ENCODE data around the gene TMEM145.
"Not testable (repeated sequence)": the region's sequence is repeated elsewhere in the genome, so short reads cannot be mapped to it uniquely, and the experiment has no call there.

TMEM145 gene

GRCh38 chr19:42313096-42313839 is at the start of gene TMEM145:
Gene TMEM145, plus strand, starts transcription at chr19:42313309. Its CDS starts 68 bp downstream, at chr19:42313377.
- DNase-seq: peak; percentile 22

- not testable (repeated sequence) for DNase-seq
Observed at GRCh38 chr19:42266105-42266504, 47.0 kb upstream of the TMEM145 start.

DNA sequence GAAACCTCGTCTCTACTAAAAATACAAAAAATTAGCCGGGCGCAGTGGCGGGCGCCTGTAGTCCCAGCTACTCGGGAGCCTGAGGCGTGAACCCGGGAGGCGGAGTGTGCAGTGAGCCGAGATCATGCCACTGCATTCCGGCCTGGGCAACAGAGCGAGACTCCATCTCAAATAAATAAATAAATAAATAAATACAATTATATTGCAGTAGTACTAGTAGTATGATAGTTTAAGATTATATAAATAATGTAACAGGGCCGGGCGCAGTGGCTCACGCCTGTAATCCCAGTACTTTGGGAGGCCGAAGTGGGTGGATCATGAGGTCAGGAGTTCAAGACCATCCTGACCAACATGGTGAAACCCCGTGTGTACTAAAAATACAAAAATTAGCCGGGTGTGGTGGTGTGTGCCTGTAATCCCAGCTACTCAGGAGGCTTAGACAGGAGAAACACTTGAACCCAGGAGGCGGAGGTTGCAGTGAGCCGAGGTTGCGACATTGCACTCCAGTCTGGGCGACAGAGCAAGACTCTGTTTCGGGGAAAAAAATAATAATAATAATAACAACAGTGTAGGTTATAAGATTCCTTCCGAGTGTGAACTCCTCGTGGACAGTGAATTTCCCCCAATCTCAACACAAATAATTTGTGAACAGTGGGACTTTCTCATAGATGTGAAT is 46.0 kb upstream of the TMEM145 start:
- not testable (repeated sequence) for DNase-seq

DNA sequence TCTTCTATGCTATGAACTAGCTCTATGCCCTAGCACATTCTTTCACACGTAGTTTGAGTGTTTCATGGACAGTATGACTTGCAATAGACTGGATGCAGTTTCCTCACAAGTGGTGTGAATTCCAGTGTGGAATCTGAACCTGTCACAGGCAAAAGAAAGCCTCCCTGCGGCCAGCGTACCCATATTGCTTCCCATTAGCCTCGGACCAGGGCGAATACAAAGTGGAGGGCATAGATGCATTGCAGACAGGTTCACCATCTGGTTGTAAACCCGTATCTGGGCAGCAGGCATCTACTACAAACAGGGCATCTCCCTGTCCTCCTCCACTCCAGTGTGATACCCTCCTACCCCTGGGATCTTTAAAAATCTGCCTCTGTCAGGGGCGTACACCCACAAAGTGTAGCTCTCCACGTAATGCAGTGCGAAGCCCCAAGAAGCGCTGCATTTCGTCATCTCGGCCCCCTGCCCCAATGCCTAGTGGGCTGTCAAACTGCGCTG is 45.4 kb upstream of the TMEM145 start:
- DNase-seq: no peak

DNA sequence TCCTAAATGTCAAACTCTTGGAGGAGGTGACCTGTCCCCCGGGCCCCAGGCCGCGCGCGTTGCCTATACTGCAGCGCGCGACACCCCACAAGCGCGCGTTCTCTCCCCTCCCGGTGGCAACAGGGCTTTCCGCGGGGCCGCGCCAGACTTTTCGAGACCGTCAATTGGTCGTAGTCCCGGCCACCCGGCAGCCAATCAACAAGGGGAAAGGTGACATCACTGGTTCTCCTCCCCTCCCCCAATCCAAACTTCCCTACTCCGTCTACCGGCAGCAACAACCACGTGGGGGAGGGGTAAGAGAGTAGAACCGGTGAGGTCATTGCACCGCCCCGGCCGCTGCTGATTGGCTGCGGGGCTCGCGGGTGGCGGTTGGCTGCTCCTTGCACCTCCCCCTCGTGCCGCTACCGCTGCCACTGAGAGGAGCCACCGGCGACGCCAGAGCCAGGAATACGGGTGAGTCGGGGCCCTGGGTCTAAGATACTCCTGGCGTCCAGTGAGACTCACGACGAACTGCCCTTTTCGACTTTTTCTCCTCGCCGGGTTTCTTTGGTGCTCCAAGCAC is 44.9 kb upstream of the TMEM145 start:
- peak; percentile 98 for DNase-seq

GRCh38 chr19:42268704-42269477 is 44.2 kb upstream of the TMEM145 start, which contains the start of gene CIC:
Gene CIC, plus strand, starts transcription at chr19:42269252. Its CDS starts 2,532 bp downstream, at chr19:42271784.
- peak; percentile 100 for DNase-seq

- DNase-seq: no peak
Observed at GRCh38 chr19:42269478-42270345, 43.4 kb upstream of the TMEM145 start.

DNA sequence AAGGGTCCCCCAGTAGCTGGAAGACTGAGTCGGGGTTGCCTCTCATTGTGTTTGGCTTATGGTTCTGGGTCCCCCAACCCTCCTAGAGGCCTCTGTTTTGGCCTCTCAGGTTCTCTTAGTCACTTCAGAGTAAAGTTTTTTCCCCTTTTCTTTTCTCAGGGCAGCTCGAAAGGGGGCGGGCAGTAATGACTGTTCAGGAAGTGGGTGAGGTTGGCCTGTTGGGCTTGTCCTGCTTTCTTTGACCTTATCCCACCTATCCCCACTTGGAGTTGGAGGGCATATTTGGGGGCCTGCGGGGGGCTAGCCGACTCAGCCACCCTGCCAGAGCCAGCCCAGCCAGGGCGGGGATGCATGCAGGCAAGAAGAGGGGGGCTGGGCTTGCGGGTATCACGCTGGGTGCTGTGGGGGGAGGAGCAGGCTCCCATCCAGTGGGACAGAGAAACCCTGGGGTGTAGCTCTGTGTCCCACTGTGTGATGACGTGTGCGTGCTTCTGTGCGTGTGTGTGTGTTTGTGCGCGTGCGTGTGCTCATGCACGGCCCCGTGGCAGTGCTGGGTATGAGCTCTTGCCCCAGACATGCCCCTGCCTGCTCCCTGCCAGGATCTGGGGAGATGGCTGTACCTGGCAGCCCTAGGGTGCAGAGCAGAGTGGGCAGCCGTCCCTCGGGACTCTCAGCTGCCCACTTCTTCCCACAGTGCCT is 42.6 kb upstream of the TMEM145 start:
- peak; percentile 72 for DNase-seq

- DNase-seq: no peak
Observed at GRCh38 chr19:42271045-42271419, 42.1 kb upstream of the TMEM145 start.

GRCh38 chr19:42271861-42272534 is 41.1 kb upstream of the TMEM145 start:
- DNase-seq: no peak

DNA sequence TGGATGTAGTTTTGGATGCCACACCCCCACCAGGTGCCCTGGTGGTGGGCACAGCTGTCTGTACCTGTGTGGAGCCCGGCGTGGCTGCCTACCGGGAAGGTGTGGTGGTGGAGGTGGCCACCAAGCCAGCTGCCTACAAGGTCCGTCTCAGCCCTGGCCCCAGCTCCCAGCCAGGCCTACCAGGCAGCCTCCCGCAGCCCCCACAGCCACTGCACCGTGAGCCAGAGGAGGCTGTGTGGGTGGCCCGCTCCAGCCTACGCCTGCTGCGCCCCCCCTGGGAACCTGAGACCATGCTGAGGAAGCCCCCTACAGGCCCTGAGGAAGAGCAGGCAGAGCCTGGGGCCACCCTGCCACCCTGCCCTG is 40.6 kb upstream of the TMEM145 start:
- no peak for DNase-seq

DNA sequence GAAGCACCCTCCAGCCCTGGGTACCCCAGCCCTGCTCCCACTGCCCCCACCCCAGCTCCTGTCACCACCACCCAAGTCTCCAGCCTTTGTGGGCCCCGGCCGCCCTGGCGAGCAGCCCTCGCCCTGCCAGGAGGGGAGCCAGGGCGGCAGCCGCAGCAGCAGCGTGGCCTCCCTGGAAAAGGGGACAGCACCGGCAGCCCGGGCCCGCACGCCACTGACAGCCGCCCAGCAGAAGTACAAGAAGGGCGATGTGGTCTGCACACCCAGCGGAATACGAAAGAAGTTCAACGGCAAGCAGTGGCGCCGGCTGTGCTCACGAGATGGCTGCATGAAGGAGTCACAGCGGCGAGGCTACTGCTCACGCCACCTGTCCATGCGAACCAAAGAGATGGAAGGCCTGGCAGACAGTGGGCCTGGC is 40.1 kb upstream of the TMEM145 start:
- no peak for DNase-seq

GRCh38 chr19:42273407-42274064 is 39.6 kb upstream of the TMEM145 start:
- no peak for DNase-seq

GRCh38 chr19:42274065-42274682 is 38.9 kb upstream of the TMEM145 start:
- DNase-seq: no peak

GRCh38 chr19:42275103-42275502 is 38.0 kb upstream of the TMEM145 start:
- DNase-seq: no peak

DNA sequence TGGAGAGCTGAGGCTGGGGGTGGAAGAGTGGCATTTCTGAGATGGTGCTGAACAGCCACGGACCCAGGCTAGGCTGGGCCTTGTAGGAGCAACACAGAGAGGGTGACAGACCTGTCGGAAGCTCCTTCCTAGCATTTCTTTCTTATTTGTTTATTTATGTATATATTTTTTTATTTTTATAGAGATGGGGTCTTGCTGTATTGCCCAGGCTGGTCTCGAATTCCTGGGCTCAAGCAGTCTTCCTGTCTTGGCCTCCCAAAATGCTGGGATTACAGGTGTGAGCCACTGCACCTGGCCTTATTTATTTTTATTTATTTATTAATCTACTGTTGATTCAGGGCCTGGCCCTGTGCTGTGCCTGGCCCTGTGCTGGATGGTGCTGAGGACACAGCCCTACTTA is 37.6 kb upstream of the TMEM145 start:
- no peak for DNase-seq

DNA sequence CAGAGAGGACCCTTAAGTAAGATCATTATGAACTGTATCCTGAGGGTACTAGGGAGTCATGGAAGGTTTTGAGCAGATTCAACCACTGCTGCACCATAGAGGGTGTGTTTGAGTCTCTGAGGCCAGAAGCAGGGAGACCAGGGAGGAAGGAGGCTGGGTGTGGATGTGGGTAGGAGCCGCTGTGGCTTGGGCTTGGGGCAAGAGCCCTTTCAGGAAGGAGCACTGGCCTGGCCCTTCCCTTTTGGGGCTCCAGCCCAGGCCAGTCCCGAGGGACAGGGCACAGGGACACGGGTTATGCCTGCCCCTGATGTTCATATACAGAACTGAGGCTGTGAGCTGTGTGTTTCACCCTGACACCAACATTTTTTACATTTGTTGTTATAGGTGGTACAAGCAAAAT is 36.8 kb upstream of the TMEM145 start:
- DNase-seq: no peak

- DNase-seq: peak; percentile 37
Observed at GRCh38 chr19:42276821-42277220, 36.3 kb upstream of the TMEM145 start.

DNA sequence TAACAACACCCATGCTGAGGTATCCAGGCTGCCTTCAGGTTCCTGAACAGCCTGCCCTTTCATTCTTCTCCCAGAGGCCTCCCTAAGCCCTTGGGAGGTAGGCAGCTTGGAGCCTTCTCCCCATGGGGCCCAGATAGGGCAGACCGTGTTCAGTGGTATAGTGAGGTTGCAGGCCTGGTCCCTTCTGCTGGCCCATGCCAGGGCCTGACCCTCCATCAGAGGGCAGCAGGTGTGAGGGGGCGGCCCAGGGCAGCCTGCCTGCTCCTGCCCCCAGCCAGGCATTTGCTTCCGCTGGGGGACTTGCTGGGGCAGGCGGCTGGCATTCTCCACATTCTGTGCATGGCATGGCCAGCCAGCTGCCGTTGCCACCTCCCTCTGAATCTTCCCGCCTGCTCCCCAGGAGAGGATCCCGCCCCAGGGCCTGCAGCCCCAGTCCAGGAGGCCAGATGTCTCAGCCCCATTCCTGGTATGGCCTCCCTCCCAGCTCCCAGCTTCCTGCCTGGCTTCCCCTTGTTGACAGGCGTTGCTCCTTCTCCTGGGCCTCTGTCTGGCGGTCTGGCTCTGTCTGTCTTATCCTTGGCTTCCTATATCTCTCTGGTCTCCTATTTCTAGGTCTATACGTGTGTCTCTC is 35.2 kb upstream of the TMEM145 start:
- DNase-seq: no peak

Data from stimulated activated naive CD4-positive, alpha-beta T cell treated with Interleukin-2 at 50 U/mL for 16 hours (primary cell).